K562 (cell line): ENCODE results near the gene AP3B2. TPM values are rescaled to one million over a fixed set of nuclear protein-coding genes. Genes with fewer than 3 reads are reported as not detected.

Source experiments
- ATAC-seq: fragments of 200-7000 bp; cut with Tn5 transposase; 3 replicates; pipeline ENCODE4 v1.9.1; 2020; ENCODE audit warnings: moderate library complexity
- BruUV-seq: library from RNA; stranded (reverse); fragments of 400-500 nt; replicated peaks from 2 replicates; lab custom pipeline; 2021; lab: Mats Ljungman, UMichigan
- CTCF ChIA-PET: fragments of 300-600 bp; formaldehyde crosslinking; extraction: SDS; loops from one replicate; lab custom pipeline; 2021; ENCODE audit warnings: low intra/inter-chr PET ratio; lab: Yijun Ruan, JAX
- POLR2A ChIA-PET: fragments of 300-600, 350-650 bp; sonication (Branson Sonifier 250); formaldehyde crosslinking; extraction: SDS; loops from one replicate; lab custom pipeline; 2021; ENCODE audit warnings: antibody characterized with exemption, inconsistent platforms; lab: Yijun Ruan, JAX
- DNase-seq, 4 experiments: peaks; one replicate each; pipeline versions ENCODE4 v3.0.0 to v3.0.0-alpha.2; 2011 to 2018; ENCODE audit warnings: low spot score in 3 of 4, mixed read lengths in 3 of 4; ENCODE audit errors: extremely low read depth in 1 of 4
- FAIRE-seq: peaks from 2 replicates; lab custom pipeline; 2011; peaks lifted over from hg19 to GRCh38; lab: Jason Lieb, UNC
- H2AFZ ChIP-seq: 2 replicates; pipeline ENCODE4 v1.6.0; 2011; ENCODE audit warnings: low read depth, low read length, control low read depth, inconsistent platforms
- H3K27ac ChIP-seq: fragments of 200-600 bp; 3 replicates; pipeline ENCODE4 v1.8.0; 2011; ENCODE audit warnings: low read depth, mild to moderate bottlenecking, control low read depth, inconsistent platforms, low read length, moderate library complexity, mixed read lengths; ENCODE audit errors: extremely low read depth
- H3K27me3 ChIP-seq, 2 experiments: fragments of 300-600 bp in 1 of 2; 2 replicates in 1 of 2; 3 replicates in 1 of 2; pipeline versions ENCODE4 v1.6.0 to v1.8.0; 2011; ENCODE audit warnings: inconsistent platforms in 2 of 2, low read length in 2 of 2, mild to moderate bottlenecking in 1 of 2, mixed read lengths in 1 of 2, moderate library complexity in 1 of 2; ENCODE audit not compliant: control insufficient read depth in 2 of 2, insufficient read depth in 2 of 2
- H3K36me3 ChIP-seq: fragments of 300-600 bp; 3 replicates; pipeline ENCODE4 v1.8.0; 2011; ENCODE audit warnings: mild to moderate bottlenecking, low read length, inconsistent platforms; ENCODE audit not compliant: control insufficient read depth, insufficient read depth
- H3K4me1 ChIP-seq, 2 experiments: fragments of 200-600 bp in 1 of 2; replicated peaks in 1 of 2; 2 replicates in 1 of 2; 3 replicates in 1 of 2; pipeline versions ENCODE4 v1.5.1 to v1.8.0; 2011; ENCODE audit warnings: inconsistent platforms in 2 of 2, low read length in 2 of 2, mild to moderate bottlenecking in 1 of 2, mixed read lengths in 1 of 2, moderate library complexity in 1 of 2; ENCODE audit not compliant: control insufficient read depth in 2 of 2, insufficient read depth in 2 of 2
- H3K4me2 ChIP-seq: 2 replicates; pipeline ENCODE4 v1.6.1; 2011; ENCODE audit warnings: low read length, control low read depth, inconsistent platforms, mixed read lengths; ENCODE audit not compliant: insufficient read depth
- H3K4me3 ChIP-seq: fragments of 200-600 bp; sonication (generic), shearing (Covaris generic); 2 replicates; pipeline ENCODE4 v1.5.1; 2016; ENCODE audit warnings: control low read depth, inconsistent platforms
- H3K79me2 ChIP-seq: fragments of 200-600 bp; 3 replicates; pipeline ENCODE4 v1.8.0; 2011; ENCODE audit warnings: low read length, inconsistent platforms; ENCODE audit not compliant: control insufficient read depth, insufficient read depth
- H3K9ac ChIP-seq, 2 experiments: 2 replicates each; pipeline versions ENCODE4 v1.6.0 to v1.6.1; 2011; ENCODE audit warnings: low read depth in 2 of 2, low read length in 2 of 2, control low read depth in 1 of 2, inconsistent platforms in 1 of 2, mild to moderate bottlenecking in 1 of 2, mixed read lengths in 1 of 2; ENCODE audit not compliant: insufficient read depth in 1 of 2
- H3K9me1 ChIP-seq: one replicate; pipeline ENCODE4 v1.6.0; 2011; ENCODE audit warnings: inconsistent platforms, mild to moderate bottlenecking, low read length, moderate library complexity; ENCODE audit not compliant: control insufficient read depth, insufficient read depth
- H3K9me3 ChIP-seq: replicated peaks from 2 replicates; pipeline ENCODE4 v1.5.1; 2011; ENCODE audit warnings: low read depth, low read length, inconsistent platforms; ENCODE audit not compliant: control insufficient read depth, insufficient read depth
- H4K20me1 ChIP-seq: replicated peaks from 2 replicates; pipeline ENCODE4 v1.6.1; 2011; ENCODE audit warnings: low read length, inconsistent platforms, mixed read lengths; ENCODE audit not compliant: control insufficient read depth, insufficient read depth
- BHLHE40 ChIP-seq: IDR thresholded peaks from 2 replicates; pipeline ENCODE4 v1.6.1; 2011; ENCODE audit warnings: low read length, improper control_type of control experiment
- CBFA2T3 ChIP-seq: fragments of 450-650 bp; IDR thresholded peaks from 2 replicates; pipeline ENCODE4 v1.6.1; 2017
- MYNN ChIP-seq, 2 experiments: sonication (generic); formaldehyde crosslinking in 1 of 2; IDR thresholded peaks; 2 replicates each; pipeline versions ENCODE4 v1.5.0 to v1.6.1; 2016 to 2020; ENCODE audit warnings: antibody characterized with exemption in 1 of 2, missing genetic modification reagents in 1 of 2
- NFE2 ChIP-seq: IDR thresholded peaks from 2 replicates; pipeline ENCODE4 v1.6.1; 2014; ENCODE audit warnings: antibody characterized with exemption, low read depth
- RHOXF2B ChIP-seq: fragments of 250-450 bp; sonication (Bioruptor Pico); conservative IDR thresholded peaks from 2 replicates; pipeline ENCODE4 v1.5.1; 2021
- SMAD4 ChIP-seq: fragments of 250-450 bp; sonication (Bioruptor Pico); conservative IDR thresholded peaks from 2 replicates; pipeline ENCODE4 v1.8.0; 2021; ENCODE audit warnings: inconsistent platforms, mild to moderate bottlenecking, moderate library complexity
- SREBF2 ChIP-seq: sonication (generic); formaldehyde crosslinking; IDR thresholded peaks from 2 replicates; pipeline ENCODE4 v1.4.0; 2020; ENCODE audit warnings: mild to moderate bottlenecking, missing genetic modification reagents
- THRAP3 ChIP-seq: fragments of 450-650 bp; IDR thresholded peaks from 2 replicates; pipeline ENCODE4 v1.6.1; 2016; ENCODE audit warnings: mild to moderate bottlenecking, inconsistent platforms, borderline replicate concordance
- ZNF140 ChIP-seq: fragments of 250-450 bp; sonication (Bioruptor Pico); IDR thresholded peaks from 2 replicates; pipeline ENCODE4 v1.8.0; 2021; ENCODE audit warnings: moderate library complexity, mild to moderate bottlenecking, inconsistent platforms
- ZNF347 ChIP-seq: fragments of 450-650 bp; formaldehyde crosslinking; IDR thresholded peaks from 2 replicates; pipeline ENCODE4 v1.4.0; 2020; ENCODE audit warnings: low read depth, mild to moderate bottlenecking, moderate library complexity
- WGBS: fragments of 100-300 bp; shearing (Covaris generic); methylation state at CpG from one replicate; pipeline ENCODE4 v1.1.6; 2016; ENCODE audit warnings: low coverage, mixed read lengths; ENCODE audit not compliant: insufficient coverage; ENCODE audit errors: missing lambda C conversion rate; 5-methylcytosine and 5-hydroxymethylcytosine counted together
- in situ Hi-C: fragments of 300-500 bp; cut with MboI; formaldehyde crosslinking; loops from 4 replicates; pipeline ENCODE4 v1.15.0; 2018; ENCODE audit warnings: inconsistent platforms, mixed read lengths
- intact Hi-C: fragments of 100-400 bp; cut with micrococcal nuclease; formaldehyde crosslinking; loops from 2 replicates; pipeline ENCODE4 v1.14.2; 2022
- polyA plus RNA-seq, 8 experiments: library from polyadenylated mRNA; depleted of rRNA in 4 of 8; stranded (reverse) in 5 of 8; unstranded in 3 of 8; fragments of >200 nt; fragmentation: Nextera tagmentation in 2 of 8; fragmentation: Illumina TruSeq in 1 of 8; extraction: Ambion mirVana in 2 of 8; extraction: Trizol in 1 of 8; gene quantifications; 2 replicates each; pipeline versions ENCODE4 v1.2.1 to v1.2.3, GENCODE V29; 2011 to 2014; ENCODE audit warnings: inconsistent platforms in 1 of 8, missing spikeins in 1 of 8
- total RNA-seq, 7 experiments: library from RNA; depleted of rRNA in 6 of 7; stranded (reverse); fragments of >200 nt in 6 of 7; fragmentation: Illumina TruSeq in 2 of 7; extraction: Trizol in 2 of 7; gene quantifications; 2 replicates each; pipeline versions ENCODE4 v1.2.1 to v1.2.3, GENCODE V29; 2011 to 2021; ENCODE audit warnings: low replicate concordance in 1 of 7
- TF ChIP-seq, protein P1 (sequence below): sonication (generic); formaldehyde crosslinking; IDR thresholded peaks from 2 replicates; pipeline ENCODE4 v1.8.0; 2022; ENCODE audit warnings: missing genetic modification reagents, mild to moderate bottlenecking, moderate library complexity, borderline replicate concordance
- TF ChIP-seq, protein P2 (sequence below): sonication (generic); formaldehyde crosslinking; IDR thresholded peaks from 2 replicates; pipeline ENCODE4 v1.8.0; 2022; ENCODE audit warnings: mild to moderate bottlenecking, missing genetic modification reagents, borderline replicate concordance

AP3B2 gene
- total and polyA plus RNA-seq, 9 of the 15 experiments (the other 6 are each of a cell fraction or from before 2014, with no cell fraction given), result 0.03 to 0.15 (median 0.10) TPM; not detected in 2

DNA sequence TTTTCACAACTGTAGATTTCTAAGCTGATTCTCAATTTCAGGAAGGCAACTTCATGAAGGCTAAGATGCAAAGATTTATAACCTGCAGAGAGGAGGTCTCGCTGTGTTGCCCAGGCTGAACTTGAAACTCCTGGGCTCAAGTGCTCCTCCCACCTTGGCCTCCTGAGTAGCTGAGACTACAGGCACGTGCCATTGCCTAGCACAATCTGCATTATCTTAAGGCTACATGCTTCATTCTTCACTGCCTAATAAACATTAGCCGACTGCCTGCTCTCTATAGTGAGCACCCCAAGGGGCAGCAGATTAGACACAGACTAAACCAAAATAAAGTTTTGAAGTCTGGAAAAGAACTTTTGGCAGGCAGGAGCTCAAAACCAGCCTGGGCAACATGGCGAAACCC, 79.6 kb downstream of the AP3B2 start:
- 29% methylated on average over 4 of the region's 4 CpGs for WGBS
- H3K36me3 ChIP-seq, result peaks cover 44% of the 10 kb centered on the region
- intact Hi-C loops (loop anchor here (5.0 kb wide), 1 partner anchor 63 kb away; no protein-coding TSS in a partner anchor), in situ Hi-C loops (no loop called here)
- TF ChIP-seq CBFA2T3, result 0 out of 2 replicates have a peak, but pooled peaks have one; percentile 4
- TF ChIP-seq MYNN (IDR thresholded peaks at IDR 0.05), result no peak
- TF ChIP-seq MYNN (CRISPR knock-in tag; IDR thresholded peaks at IDR 0.05), result no peak
- TF ChIP-seq BHLHE40, result peak; percentile 83
- DNase-seq (peak in 1 of 4 experiments; percentile 39), ATAC-seq (peak; percentile 76), FAIRE-seq (no peak)
- no TSS peak for BruUV-seq
- H3K4me2 ChIP-seq, result no peak overlapping the region
- no peaks in the 10 kb centered on the region for H4K20me1 ChIP-seq
- H3K27ac ChIP-seq, result no peak overlapping the region
- no peaks in the 10 kb centered on the region for H3K9me1 ChIP-seq
- POLR2A ChIA-PET, result interaction anchor here (1.5 to 2.1 kb wide), 3 partner anchors 9 to 14 kb away, joined by 3 to 10 read pairs (median 5); no protein-coding TSS in a partner anchor
- H3K9me3 ChIP-seq, result no peaks in the 10 kb centered on the region
- H3K4me1 ChIP-seq, result peaks cover 1 to 5% of the 10 kb centered on the region in 2 experiments; a peak in 4 of 5 replicates
- no peak overlapping the region for H2AFZ ChIP-seq
- H3K4me3 ChIP-seq, result no peak overlapping the region
- H3K79me2 ChIP-seq, result peaks cover 16% of the 10 kb centered on the region; the same call in 2 of the 3 replicates
- H3K27me3 ChIP-seq, result no peaks in the 10 kb centered on the region
- H3K9ac ChIP-seq, result no peak overlapping the region
- CTCF ChIA-PET, result interaction anchor here (0.6 kb wide), 1 partner anchor 80 kb away, joined by 3 read pairs; no protein-coding TSS in a partner anchor

DNA sequence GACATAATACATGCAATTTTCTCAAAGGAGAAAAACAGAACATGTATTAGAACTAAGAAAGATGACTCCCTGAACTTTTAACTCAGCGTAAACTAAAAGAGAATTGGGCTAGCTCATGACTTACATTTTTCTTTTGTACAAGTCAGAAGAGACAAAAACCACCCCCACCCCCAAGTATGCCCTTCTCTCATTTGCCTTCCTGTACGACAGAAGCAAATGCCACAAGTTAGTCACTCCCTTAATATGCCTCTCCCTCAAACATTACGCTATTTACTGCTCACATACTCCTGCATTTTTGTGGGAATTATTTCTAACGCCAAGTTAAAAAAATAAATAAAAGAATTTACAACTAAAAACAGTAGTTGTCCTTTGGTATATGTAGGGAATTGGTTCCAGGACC, 84.5 kb downstream of the AP3B2 start:
- no peak for DNase-seq
- in situ Hi-C loops, result no loop called here
- Histone ChIP-seq H3K79me2 (no peaks in the 10 kb centered on the region; the same call in 2 of the 3 replicates), H3K4me1 (no peaks in the 10 kb centered on the region), H2AFZ (no peak overlapping the region), H3K4me2 (no peak overlapping the region), H3K4me3 (no peak overlapping the region), H3K9ac (no peak overlapping the region), H3K9me1 (no peaks in the 10 kb centered on the region), H3K9me3 (no peaks in the 10 kb centered on the region), H4K20me1 (0 out of 2 replicates have a peak, but pooled peaks cover 3% of the 10 kb centered on the region), H3K36me3 (peaks cover 71% of the 10 kb centered on the region), H3K27me3 (no peaks in the 10 kb centered on the region), H3K27ac (no peak overlapping the region)
- CTCF ChIA-PET, result no interaction called here
- BruUV-seq, result no TSS peak
- 98% methylated on average over 4 of the region's 4 CpGs for whole genome bisulfite sequencing
- no peak for FAIRE-seq
- intact Hi-C loops, result no loop called here
- ATAC-seq, result no peak
- POLR2A ChIA-PET, result interaction anchor here (1.5 to 1.6 kb wide), 2 partner anchors 11 to 85 kb away, joined by 6 to 8 read pairs; partner anchors contain the start of gene RPS17
- TF ChIP-seq ZNF140, result no peak
- no peak for TF ChIP-seq NFE2
- TF ChIP-seq SMAD4 (CRISPR knock-in tag), result no peak
- TF ChIP-seq RHOXF2B (CRISPR knock-in tag), result no peak
- TF ChIP-seq, protein P1, sequence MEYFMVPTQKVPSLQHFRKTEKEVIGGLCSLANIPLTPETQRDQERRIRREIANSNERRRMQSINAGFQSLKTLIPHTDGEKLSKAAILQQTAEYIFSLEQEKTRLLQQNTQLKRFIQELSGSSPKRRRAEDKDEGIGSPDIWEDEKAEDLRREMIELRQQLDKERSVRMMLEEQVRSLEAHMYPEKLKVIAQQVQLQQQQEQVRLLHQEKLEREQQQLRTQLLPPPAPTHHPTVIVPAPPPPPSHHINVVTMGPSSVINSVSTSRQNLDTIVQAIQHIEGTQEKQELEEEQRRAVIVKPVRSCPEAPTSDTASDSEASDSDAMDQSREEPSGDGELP, result no peak
- TF ChIP-seq SREBF2 (CRISPR knock-in tag), result no peak
- no peak for TF ChIP-seq ZNF347 (CRISPR knock-in tag)
- no peak for TF ChIP-seq THRAP3
- TF ChIP-seq, protein P2, sequence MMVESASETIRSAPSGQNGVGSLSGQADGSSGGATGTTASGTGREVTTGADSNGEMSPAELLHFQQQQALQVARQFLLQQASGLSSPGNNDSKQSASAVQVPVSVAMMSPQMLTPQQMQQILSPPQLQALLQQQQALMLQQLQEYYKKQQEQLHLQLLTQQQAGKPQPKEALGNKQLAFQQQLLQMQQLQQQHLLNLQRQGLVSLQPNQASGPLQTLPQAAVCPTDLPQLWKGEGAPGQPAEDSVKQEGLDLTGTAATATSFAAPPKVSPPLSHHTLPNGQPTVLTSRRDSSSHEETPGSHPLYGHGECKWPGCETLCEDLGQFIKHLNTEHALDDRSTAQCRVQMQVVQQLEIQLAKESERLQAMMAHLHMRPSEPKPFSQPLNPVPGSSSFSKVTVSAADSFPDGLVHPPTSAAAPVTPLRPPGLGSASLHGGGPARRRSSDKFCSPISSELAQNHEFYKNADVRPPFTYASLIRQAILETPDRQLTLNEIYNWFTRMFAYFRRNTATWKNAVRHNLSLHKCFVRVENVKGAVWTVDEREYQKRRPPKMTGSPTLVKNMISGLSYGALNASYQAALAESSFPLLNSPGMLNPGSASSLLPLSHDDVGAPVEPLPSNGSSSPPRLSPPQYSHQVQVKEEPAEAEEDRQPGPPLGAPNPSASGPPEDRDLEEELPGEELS, result no peak
